ENCODE results near the gene TSHB. TPM values are rescaled to one million over a fixed set of nuclear protein-coding genes. Genes with fewer than 3 reads are reported as not detected.

Gene TSHB
- total RNA-seq, 1 experiment from 2014 or later, result not detected

- POLR2A ChIA-PET, result no interaction called here
These were observed 43.3 kb upstream of the TSHB start for GRCh38 chr1:114986286-114986685.

More at GRCh38 chr1:114986286-114986685, 43.3 kb upstream of the TSHB start:
- DNase-seq (ENCODE audit: low spot score), result no peak
- CTCF ChIA-PET, result interaction anchor here (0.8 to 1.5 kb wide), 2 partner anchors 54 to 66 kb away, joined by 3 to 4 read pairs; no protein-coding TSS in a partner anchor
- no peak overlapping the region for H3K4me3 Mint-ChIP-seq
- H3K27me3 Mint-ChIP-seq (ENCODE audit: low read depth), result peaks cover 5% of the 10 kb centered on the region; the same call in 1 of the 2 replicates
- 0 out of 2 replicates have a peak, but pooled peaks cover 3% of the 10 kb centered on the region for H3K36me3 Mint-ChIP-seq
- no peak for ATAC-seq
- H3K4me1 Mint-ChIP-seq, result no peaks in the 10 kb centered on the region
- H3K9me3 Mint-ChIP-seq, result peaks cover 22% of the 10 kb centered on the region
- H3K27ac Mint-ChIP-seq, result no peak overlapping the region
- TF ChIP-seq ETV6 (CRISPR knock-in tag; IDR thresholded peaks at IDR 0.05), result no peak
- no peak for TF ChIP-seq ZSCAN18 (CRISPR knock-in tag; IDR thresholded peaks at IDR 0.05)
- TF ChIP-seq GRHL2 (CRISPR knock-in tag; IDR thresholded peaks at IDR 0.05; ENCODE audit: insufficient replicate concordance, severe bottlenecking), result no peak
- TF ChIP-seq AFF4 (CRISPR knock-in tag; IDR thresholded peaks at IDR 0.05; ENCODE audit: borderline replicate concordance), result no peak
- TF ChIP-seq NFYB (CRISPR knock-in tag; conservative IDR thresholded peaks at IDR 0.05; ENCODE audit: low read depth), result no peak
- no peak for TF ChIP-seq OVOL2 (CRISPR knock-in tag; IDR thresholded peaks at IDR 0.05; ENCODE audit: borderline replicate concordance)
- no peak for TF ChIP-seq ATF6 (CRISPR knock-in tag; IDR thresholded peaks at IDR 0.05)
- no peak for TF ChIP-seq ZNF263 (CRISPR knock-in tag; IDR thresholded peaks at IDR 0.05; ENCODE audit: low read depth)
- TF ChIP-seq GTF2I (CRISPR knock-in tag; conservative IDR thresholded peaks at IDR 0.05), result no peak
- TF ChIP-seq TEAD4 (CRISPR knock-in tag; IDR thresholded peaks at IDR 0.05), result no peak
- TF ChIP-seq ZNF425 (CRISPR knock-in tag; conservative IDR thresholded peaks at IDR 0.05), result no peak
- TF ChIP-seq RELA (CRISPR knock-in tag; IDR thresholded peaks at IDR 0.05; ENCODE audit: borderline replicate concordance), result no peak
- no peak for TF ChIP-seq FOXP4 (CRISPR knock-in tag; IDR thresholded peaks at IDR 0.05)
